Large intestine (tissue), 3 donors: ENCODE measurements around the gene MEIOSIN. TPM values are rescaled to one million over a fixed set of nuclear protein-coding genes. Genes with fewer than 3 reads are reported as not detected.

Source experiments
- DNase-seq, 2 donors: peaks; one replicate each; pipeline versions ENCODE4 v3.0.0 to v3.0.0-alpha.2; 2013
- H3K27ac ChIP-seq: one replicate; pipeline ENCODE4 v1.5.1; 2013; ENCODE audit warnings: low read length
- H3K27me3 ChIP-seq: 2 replicates; pipeline ENCODE4 v1.6.1; 2013; ENCODE audit warnings: low read length; ENCODE audit not compliant: control insufficient read depth, insufficient read depth
- H3K36me3 ChIP-seq: 2 replicates; pipeline ENCODE4 v1.6.1; 2013; ENCODE audit warnings: low read length; ENCODE audit not compliant: control insufficient read depth, insufficient read depth
- H3K4me1 ChIP-seq: one replicate; pipeline ENCODE4 v1.6.1; 2013; ENCODE audit warnings: low read length; ENCODE audit not compliant: control insufficient read depth, insufficient read depth
- H3K4me3 ChIP-seq: one replicate; pipeline ENCODE4 v1.5.1; 2013; ENCODE audit warnings: low read length
- H3K9me3 ChIP-seq: one replicate; pipeline ENCODE4 v1.6.1; 2013; ENCODE audit warnings: mild to moderate bottlenecking, low read depth, low read length, moderate library complexity; ENCODE audit not compliant: control insufficient read depth
- WGBS: methylation state at CpG from one replicate; pipeline ENCODE4 v1.1.5; 2013; ENCODE audit warnings: low lambda C conversion rate; ENCODE audit not compliant: insufficient coverage; 5-methylcytosine and 5-hydroxymethylcytosine counted together
- polyA plus RNA-seq: library from polyadenylated mRNA; unstranded; fragments of 120-200 nt; gene quantifications from one replicate; pipeline ENCODE4 v1.2.1, GENCODE V29; 2013

Gene MEIOSIN
- polyA plus RNA-seq, 1 donor: not detected

GRCh38 chr19:45804959-45805230, 71.7 kb downstream of the MEIOSIN start:
- DNase-seq: no peak

DNA sequence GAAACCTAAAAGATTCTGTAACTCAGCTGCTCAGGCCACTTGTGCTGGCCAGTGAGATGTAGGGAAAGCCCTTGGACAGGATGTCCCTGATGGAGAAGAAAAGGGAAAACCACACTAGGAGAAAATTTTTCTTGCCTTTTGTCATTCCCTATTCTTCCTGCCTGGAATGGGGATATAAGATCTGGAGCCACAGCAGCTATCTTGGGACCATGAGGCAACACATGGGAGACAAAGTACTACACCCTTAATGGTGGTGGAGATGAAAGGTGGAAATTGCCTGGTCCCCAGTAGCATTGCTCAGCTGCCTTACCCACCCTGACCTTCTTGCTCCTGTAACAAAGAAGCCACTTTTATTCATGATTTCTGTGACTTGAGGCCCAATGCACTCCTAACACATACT, 72.5 kb downstream of the MEIOSIN start:
- Histone ChIP-seq H3K27me3 (no peaks in the 10 kb centered on the region), H3K9me3 (peaks cover 7% of the 10 kb centered on the region)
- no peak for DNase-seq

More at GRCh38 chr19:45804959-45805230, 71.7 kb downstream of the MEIOSIN start:
- no peaks in the 10 kb centered on the region for H3K27me3 ChIP-seq
- H3K27ac ChIP-seq: no peak overlapping the region
- H3K4me3 ChIP-seq: no peak overlapping the region
- H3K4me1 ChIP-seq: no peaks in the 10 kb centered on the region
- no CpG with 5 or more reads among the region's 8 CpGs for WGBS
- peaks cover 7% of the 10 kb centered on the region for H3K9me3 ChIP-seq
- no peaks in the 10 kb centered on the region for H3K36me3 ChIP-seq

DNA sequence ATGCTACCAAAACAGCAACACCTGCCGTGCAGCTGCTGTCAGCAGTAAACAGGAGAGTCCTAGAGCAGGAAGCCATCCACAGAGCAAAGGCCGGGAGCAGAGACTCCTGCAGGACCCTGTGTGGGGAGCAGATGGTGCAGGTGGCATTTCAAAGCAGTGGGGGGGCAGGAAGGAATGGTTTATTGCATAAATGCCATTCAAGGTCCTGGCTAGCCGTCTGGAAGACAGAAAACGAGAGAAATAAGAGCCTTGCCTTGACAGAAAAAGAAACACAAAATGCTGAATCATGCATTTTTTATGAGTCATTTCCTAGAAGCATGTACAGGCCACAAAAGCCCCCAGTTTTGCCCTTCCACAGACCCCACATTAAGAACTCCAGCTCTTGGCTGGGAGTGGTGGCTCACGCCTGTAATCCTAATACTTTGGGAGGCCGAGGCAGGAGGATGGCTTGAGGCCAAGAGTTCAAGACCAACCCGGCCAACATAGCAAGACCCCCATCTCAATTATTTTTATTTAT, 76.5 kb downstream of the MEIOSIN start:
- WGBS: no CpG with 5 or more reads among the region's 7 CpGs
- no peaks in the 10 kb centered on the region for H3K27me3 ChIP-seq
- peak in 1 of 2 donors; percentile 59 for DNase-seq
- H3K4me3 ChIP-seq: no peak overlapping the region
- H3K36me3 ChIP-seq: peaks cover 5% of the 10 kb centered on the region
- H3K4me1 ChIP-seq: no peaks in the 10 kb centered on the region
- H3K27ac ChIP-seq: no peak overlapping the region
- peaks cover 1% of the 10 kb centered on the region for H3K9me3 ChIP-seq

More for the DNA sequence above, 72.5 kb downstream of the MEIOSIN start:
- Histone ChIP-seq H3K27ac (no peak overlapping the region), H3K4me1 (no peaks in the 10 kb centered on the region), H3K4me3 (no peak overlapping the region), H3K36me3 (no peaks in the 10 kb centered on the region)

- no peak for DNase-seq
- H3K36me3 ChIP-seq: peaks cover 5% of the 10 kb centered on the region
- no peak overlapping the region for H3K27ac ChIP-seq
- WGBS: no CpG with 5 or more reads among the region's 6 CpGs
- no peaks in the 10 kb centered on the region for H3K27me3 ChIP-seq
- H3K4me1 ChIP-seq: no peaks in the 10 kb centered on the region
- H3K9me3 ChIP-seq: no peaks in the 10 kb centered on the region
- no peak overlapping the region for H3K4me3 ChIP-seq
Observed at GRCh38 chr19:45812297-45812696, 79.1 kb downstream of the MEIOSIN start.

Other genes with a start within 250 kb of the MEIOSIN start
- 6.9 TPM for gene RTN2, start 236.4 kb upstream of the MEIOSIN start, polyA plus RNA-seq
- gene PPM1N, start 235.0 kb upstream of the MEIOSIN start, polyA plus RNA-seq: 1.0 TPM
- gene VASP, start 226.0 kb upstream of the MEIOSIN start, polyA plus RNA-seq: 60.4 TPM
- gene OPA3, start 148.6 kb upstream of the MEIOSIN start, polyA plus RNA-seq: 8.7 TPM
- 0.66 TPM for gene GPR4, start 131.2 kb upstream of the MEIOSIN start, polyA plus RNA-seq
- 24.4 TPM for gene EML2, start 94.0 kb upstream of the MEIOSIN start, polyA plus RNA-seq
- 8.1 TPM for gene GIPR, start 65.2 kb upstream of the MEIOSIN start, polyA plus RNA-seq
- gene SNRPD2, start 41.5 kb upstream of the MEIOSIN start, polyA plus RNA-seq: 249 TPM
- gene QPCTL, start 40.8 kb upstream of the MEIOSIN start, polyA plus RNA-seq: 8.1 TPM
- 13.9 TPM for gene FBXO46, start 2.5 kb upstream of the MEIOSIN start, polyA plus RNA-seq
- gene SIX5, start 35.8 kb downstream of the MEIOSIN start, polyA plus RNA-seq: 9.3 TPM
- gene DMPK, start 49.1 kb downstream of the MEIOSIN start, polyA plus RNA-seq: 49.4 TPM
- gene DMWD, start 59.4 kb downstream of the MEIOSIN start, polyA plus RNA-seq: 24.4 TPM
- gene RSPH6A, start 81.9 kb downstream of the MEIOSIN start, polyA plus RNA-seq: 0.01 TPM
- gene SYMPK, start 129.7 kb downstream of the MEIOSIN start, polyA plus RNA-seq: 65.0 TPM
- gene FOXA3, start 130.9 kb downstream of the MEIOSIN start, polyA plus RNA-seq: 21.3 TPM
- 21.1 TPM for gene IRF2BP1, start 152.7 kb downstream of the MEIOSIN start, polyA plus RNA-seq
- gene MYPOP, start 169.2 kb downstream of the MEIOSIN start, polyA plus RNA-seq: 8.9 TPM
- not detected for gene NANOS2, start 181.3 kb downstream of the MEIOSIN start, polyA plus RNA-seq
- gene NOVA2, start 240.4 kb downstream of the MEIOSIN start, polyA plus RNA-seq: 2.5 TPM